GM18520 (cell line): ENCODE data around the gene ELMOD3.
"Not testable (repeated sequence)": the region's sequence is repeated elsewhere in the genome, so short reads cannot be mapped to it uniquely, and the experiment has no call there.

Experiments used
- ATAC-seq: cut with Tn5 transposase; IDR thresholded peaks from one replicate; pipeline ENCODE4 v1.9.1; 2021; ENCODE audit not compliant: unreplicated experiment

The ELMOD3 gene

GRCh38 chr2:85329181-85329651 lies 25.4 kb upstream of the ELMOD3 start:
- no peak for ATAC-seq

DNA sequence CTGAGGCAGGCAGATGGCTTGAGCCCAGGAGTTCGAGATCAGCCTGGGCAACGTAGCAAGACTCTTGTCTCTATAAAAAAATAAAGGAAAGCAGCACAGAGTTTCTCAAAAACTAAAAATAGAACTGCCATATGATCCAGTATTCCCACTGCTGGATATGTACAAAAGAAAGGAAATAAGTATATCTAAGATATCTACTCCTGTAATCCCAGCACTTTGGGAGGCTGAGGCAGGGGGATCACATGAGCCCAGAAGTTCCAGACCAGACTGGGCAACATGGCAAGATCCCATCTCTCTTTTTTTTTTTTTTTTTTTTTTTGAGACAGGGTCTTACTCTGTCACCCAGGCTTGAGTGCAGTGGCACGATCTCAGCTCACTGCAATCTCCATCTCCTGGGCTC lies 24.9 kb upstream of the ELMOD3 start:
- ATAC-seq = not testable (repeated sequence)

- no peak for ATAC-seq
These were observed 23.5 kb upstream of the ELMOD3 start for GRCh38 chr2:85330839-85331636.

DNA sequence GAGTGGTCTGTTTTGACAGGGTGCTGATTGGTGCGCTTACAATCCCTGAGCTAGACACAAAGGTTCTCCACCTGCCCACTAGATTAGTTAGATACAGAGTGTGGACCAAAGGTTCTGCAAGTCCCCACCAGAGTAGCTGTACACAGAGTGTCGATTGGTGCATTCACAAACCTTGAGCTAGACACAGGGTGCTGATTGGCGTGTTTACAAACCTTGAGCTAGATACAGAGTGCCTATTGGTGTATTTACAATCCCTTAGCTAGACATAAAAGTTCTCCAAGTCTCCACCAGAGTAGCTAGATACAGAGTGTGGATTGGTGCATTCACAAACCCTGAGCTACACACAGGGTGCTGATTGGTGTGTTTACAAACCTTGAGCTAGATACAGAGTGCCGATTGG lies 20.7 kb upstream of the ELMOD3 start:
- not testable (repeated sequence) for ATAC-seq

- ATAC-seq = no peak
These were observed 19.6 kb upstream of the ELMOD3 start for GRCh38 chr2:85334928-85335327.

DNA sequence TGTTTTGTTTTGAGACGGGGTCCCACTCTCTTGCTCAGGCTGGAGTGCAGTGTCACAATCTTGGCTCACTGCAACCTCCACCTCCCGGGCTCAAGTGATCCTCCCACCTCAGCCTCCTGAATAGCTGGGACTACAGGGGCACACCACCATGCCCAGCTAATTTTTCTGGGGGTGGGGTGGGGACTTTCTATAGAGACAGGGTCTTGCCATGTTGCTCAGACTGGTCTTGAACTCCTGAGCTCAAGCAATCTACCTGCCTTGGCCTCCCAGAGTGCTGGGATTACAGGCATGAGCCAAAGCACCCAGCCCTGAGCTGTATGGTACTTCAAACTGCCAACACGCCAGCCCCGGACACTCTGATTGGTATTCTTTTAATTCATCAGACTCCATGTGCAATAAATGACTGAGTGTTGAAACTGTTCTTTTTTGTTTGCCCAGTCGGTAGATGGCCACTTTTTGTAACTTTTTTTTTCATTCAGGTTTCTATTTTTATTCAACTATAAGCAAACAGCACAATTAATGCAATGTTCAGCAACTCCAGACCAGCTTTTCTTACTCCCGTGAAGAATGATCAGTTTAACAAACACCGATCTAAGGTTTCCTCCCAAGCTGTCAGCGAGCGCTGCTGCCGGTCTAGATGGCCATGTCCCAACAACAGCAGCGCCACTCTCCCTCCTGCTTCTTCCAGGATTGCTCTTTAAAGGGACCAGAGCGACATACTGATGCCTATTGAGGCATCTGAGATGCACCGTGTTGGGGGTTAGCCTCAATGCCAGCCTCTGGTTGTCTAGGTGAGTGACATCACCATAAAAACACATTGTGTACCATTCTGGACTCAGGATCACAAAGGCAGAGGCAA lies 14.3 kb upstream of the ELMOD3 start:
- ATAC-seq = no peak

- ATAC-seq = no peak
These were observed 13.1 kb upstream of the ELMOD3 start for GRCh38 chr2:85341269-85342029.

- ATAC-seq = no peak
These were observed 12.4 kb upstream of the ELMOD3 start for GRCh38 chr2:85342156-85342555.

DNA sequence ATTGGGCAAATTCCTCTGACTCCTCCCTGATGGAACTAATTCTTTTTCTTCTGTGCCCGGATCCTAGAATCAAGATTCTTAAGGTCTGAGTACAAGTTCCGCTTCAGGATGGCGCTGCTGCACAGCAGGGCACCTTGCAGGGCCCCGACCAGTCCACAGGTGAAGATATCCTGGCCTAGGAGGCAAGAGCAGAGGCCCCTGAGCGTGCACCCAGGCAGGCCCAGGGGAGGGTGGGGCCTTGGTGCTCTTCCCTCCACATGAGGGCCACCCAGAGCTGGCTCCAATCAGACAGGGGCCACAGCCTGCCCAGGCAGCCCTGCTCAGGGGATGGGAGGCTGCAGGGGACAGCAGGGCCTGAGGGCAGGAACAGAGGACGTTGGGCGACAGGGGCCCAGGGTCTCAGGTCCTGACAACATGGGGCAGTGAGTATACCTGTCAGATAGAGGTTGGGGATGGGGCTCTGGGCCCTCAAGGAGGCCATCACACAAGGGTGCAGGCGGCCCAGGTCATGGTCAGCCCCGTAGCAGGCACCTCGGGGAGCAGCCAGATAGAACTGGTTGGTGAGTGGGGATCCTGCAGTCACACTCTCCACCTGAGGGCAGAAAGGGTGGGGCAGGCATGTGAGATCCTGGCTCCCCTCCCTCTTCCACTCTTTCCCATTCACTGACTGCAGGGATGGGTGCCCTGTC lies 11.2 kb upstream of the ELMOD3 start:
- ATAC-seq = not testable (repeated sequence)

DNA sequence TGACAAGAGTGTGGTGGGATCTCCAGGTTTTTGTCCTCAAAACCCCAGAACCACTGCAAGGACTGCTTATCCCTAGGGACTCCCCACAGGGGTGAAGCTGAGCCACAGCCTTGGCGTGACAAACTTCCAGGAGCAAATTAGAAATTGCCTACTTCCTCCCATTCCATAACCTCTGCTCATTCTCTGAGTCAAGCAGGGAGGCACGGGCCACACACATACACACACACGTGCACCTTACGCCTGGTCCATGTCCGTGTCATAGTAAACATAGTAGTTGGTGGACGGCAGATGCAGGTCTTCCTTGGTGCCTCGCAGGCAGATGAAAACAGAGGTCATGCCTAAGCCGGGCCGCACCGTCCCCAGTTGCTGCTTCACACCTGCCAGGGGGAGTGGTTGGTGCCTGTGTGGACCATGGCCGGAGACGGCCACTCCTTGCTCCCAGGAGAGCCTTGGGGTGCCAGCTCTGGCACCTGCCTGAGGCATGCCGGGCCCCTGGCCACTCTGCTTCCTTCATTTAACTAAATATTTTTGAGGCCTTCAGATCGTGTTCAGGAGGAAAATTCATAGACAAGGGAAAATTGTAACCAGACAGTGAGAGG lies 10.1 kb upstream of the ELMOD3 start:
- ATAC-seq = no peak

GRCh38 chr2:85347599-85347998 lies 7.0 kb upstream of the ELMOD3 start:
- ATAC-seq = no peak

DNA sequence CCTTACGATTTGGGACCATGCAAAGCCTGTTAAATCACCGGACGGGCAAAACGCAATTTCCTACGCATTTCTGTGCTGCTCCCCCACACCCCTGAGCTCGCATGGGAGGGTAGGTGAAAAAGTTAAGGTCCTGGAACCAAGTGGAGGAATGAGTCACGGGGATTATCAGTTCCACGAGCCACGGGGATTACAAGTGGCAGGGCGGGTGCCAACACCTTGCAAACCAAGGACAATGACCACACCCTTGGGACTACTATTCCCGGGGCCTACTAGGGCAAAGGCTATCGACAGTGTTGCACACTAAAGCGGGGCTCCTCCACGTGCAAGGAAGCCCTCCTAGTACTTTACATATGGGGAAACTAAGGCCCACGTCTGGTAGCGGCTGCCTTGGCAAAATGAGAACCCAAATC lies 688 bp upstream of the ELMOD3 start:
- ATAC-seq = no peak

GRCh38 chr2:85355073-85355410 lies 473 bp downstream of the ELMOD3 start:
- peak; percentile 4 for ATAC-seq

- ATAC-seq = no peak
These were observed 952 bp downstream of the ELMOD3 start for GRCh38 chr2:85355521-85355920.

DNA sequence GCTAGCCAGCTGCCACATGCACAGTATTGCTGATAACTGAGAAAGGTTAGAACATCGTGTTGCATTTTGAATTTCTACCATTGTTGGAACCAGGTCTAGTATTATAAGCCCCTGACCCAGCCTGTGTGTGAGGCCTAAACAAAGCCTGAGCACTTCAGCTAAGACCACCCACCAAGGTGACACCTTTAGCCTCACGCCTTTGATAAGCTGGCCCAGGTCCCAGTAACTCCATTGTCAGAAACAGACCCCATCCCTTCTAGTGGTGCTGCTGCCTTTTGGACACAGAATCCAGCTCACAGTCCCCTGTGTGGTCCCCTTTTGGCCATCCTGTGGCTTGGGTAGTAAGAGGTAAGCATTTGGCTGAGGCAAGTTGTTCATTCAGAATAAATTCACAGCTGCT lies 1.6 kb downstream of the ELMOD3 start:
- ATAC-seq = no peak

- ATAC-seq = no peak
These were observed 3.2 kb downstream of the ELMOD3 start for GRCh38 chr2:85357736-85358135.

DNA sequence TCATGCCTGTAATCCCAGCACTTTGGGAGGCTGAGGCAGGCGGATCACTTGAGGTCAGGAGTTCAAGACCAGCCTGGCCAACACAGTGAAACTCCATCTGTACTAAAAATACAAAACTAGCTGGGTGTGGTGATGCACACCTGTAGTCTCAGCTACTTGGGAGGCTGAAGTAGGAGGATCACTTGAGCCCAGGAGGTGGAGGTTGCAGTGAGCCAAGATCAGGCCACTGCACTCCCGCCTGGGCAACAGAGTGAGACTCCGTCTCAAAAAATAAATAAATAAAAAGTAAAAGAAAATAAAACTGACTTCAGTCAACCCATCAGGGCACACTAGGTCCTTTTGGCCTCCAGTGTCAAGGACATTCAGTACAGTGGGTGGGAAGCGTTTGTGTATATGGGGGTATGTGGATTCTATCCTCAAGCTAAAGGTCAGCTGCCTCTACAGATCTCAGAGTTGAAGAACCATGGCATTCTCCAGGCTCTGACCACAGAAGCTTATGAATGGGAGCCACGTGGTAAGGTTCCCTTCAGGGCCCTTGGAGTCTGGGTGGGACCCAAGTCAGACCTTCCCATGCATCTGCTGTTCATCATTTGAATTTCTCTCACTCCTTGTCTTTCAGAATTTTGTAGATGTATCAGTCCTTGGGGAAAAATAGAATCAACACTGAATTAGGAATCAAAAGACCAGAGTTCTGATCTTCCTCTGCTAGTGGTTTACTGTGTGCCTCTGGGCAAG lies 8.3 kb downstream of the ELMOD3 start:
- ATAC-seq = not testable (repeated sequence)

- no peak for ATAC-seq
These were observed 12.6 kb downstream of the ELMOD3 start for GRCh38 chr2:85367180-85367579.

- ATAC-seq = no peak
These were observed 14.4 kb downstream of the ELMOD3 start for GRCh38 chr2:85368921-85369320.

DNA sequence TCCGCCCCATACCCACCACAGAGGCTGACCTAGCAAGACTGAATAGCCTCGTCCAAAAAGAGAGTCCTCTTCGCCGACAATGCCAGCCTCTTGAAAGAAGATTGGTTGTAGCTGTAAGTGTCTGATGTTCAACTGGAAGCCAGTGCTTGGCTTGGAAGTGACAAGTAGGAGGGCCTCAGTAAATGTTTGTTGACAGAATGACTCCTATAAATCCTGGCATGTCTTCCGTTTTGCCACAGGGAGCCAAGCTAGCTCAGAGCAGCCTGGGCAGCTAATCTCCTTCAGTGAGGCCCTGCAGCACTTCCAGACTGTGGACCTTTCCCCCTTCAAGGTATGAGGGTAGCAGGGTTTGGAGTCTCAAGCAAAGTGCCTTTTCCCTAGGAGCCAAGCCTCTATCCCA lies 14.9 kb downstream of the ELMOD3 start:
- ATAC-seq = no peak
